SK-N-SH (cell line): Measurements from ENCODE around the gene AKAP6. TPM values are rescaled to one million over a fixed set of nuclear protein-coding genes. Genes with fewer than 3 reads are reported as not detected.

Experiments
- CTCF ChIA-PET: fragments of 300-600, 350-600 bp; formaldehyde crosslinking; extraction: SDS; loops from one replicate; lab custom pipeline; 2021; lab: Yijun Ruan, JAX
- POLR2A ChIA-PET: fragments of 350-600 bp; sonication (Branson Sonifier 250); formaldehyde crosslinking; extraction: SDS; loops from one replicate; lab custom pipeline; 2020; ENCODE audit warnings: antibody characterized with exemption, inconsistent platforms; lab: Yijun Ruan, JAX
- DNase-seq: peaks from one replicate; pipeline ENCODE4 v3.0.0; 2012
- H2AFZ ChIP-seq: fragments of 200-600 bp; sonication (generic); 2 replicates; pipeline ENCODE4 v1.8.1; 2016; ENCODE audit warnings: antibody characterized with exemption, mild to moderate bottlenecking, low read depth
- H3F3A ChIP-seq: fragments of 200-600 bp; sonication (generic); replicated peaks from 2 replicates; pipeline ENCODE3; 2016; ENCODE audit warnings: antibody characterized with exemption, mild to moderate bottlenecking; ENCODE audit not compliant: insufficient read depth
- H3K27ac ChIP-seq, 2 experiments: fragments of 200-500 bp in 1 of 2; fragments of 200-600 bp in 1 of 2; sonication (Bioruptor generic) in 1 of 2; sonication (generic), shearing (Covaris generic) in 1 of 2; 2 replicates each; pipeline versions ENCODE4 v1.5.1 to v1.6.1; 2014 to 2016; ENCODE audit warnings: low read depth in 2 of 2, inconsistent platforms in 1 of 2, low read length in 1 of 2, mild to moderate bottlenecking in 1 of 2, mixed read lengths in 1 of 2
- H3K27me3 ChIP-seq: fragments of 200-600 bp; sonication (generic), shearing (Covaris generic); 2 replicates; pipeline ENCODE4 v1.6.1; 2016; ENCODE audit warnings: mixed run types; ENCODE audit not compliant: insufficient read depth
- H3K36me3 ChIP-seq, 2 experiments: fragments of 200-500 bp in 1 of 2; fragments of 200-600 bp in 1 of 2; sonication (Bioruptor generic) in 1 of 2; sonication (generic) in 1 of 2; replicated peaks in 1 of 2; 2 replicates each; pipeline versions ENCODE3 to v1.5.1; 2014 to 2016; ENCODE audit warnings: low read length in 1 of 2, mild to moderate bottlenecking in 1 of 2; ENCODE audit not compliant: insufficient read depth in 2 of 2, control insufficient read depth in 1 of 2
- H3K4me1 ChIP-seq, 2 experiments: fragments of 200-500 bp in 1 of 2; fragments of 200-600 bp in 1 of 2; sonication (Bioruptor generic) in 1 of 2; sonication (generic), shearing (Covaris generic) in 1 of 2; 2 replicates each; pipeline versions ENCODE4 v1.5.1 to v1.6.1; 2014 to 2016; ENCODE audit warnings: low read depth in 1 of 2, low read length in 1 of 2, mixed run types in 1 of 2; ENCODE audit not compliant: insufficient read depth in 2 of 2, control insufficient read depth in 1 of 2
- H3K4me2 ChIP-seq: fragments of 200-600 bp; sonication (generic), shearing (Covaris generic); 2 replicates; pipeline ENCODE4 v1.6.1; 2017; ENCODE audit warnings: mixed run types
- H3K4me3 ChIP-seq, 2 experiments: fragments of 200-500 bp in 1 of 2; fragments of 200-600 bp in 1 of 2; sonication (Bioruptor generic) in 1 of 2; sonication (generic), shearing (Covaris generic) in 1 of 2; 2 replicates each; pipeline versions ENCODE4 v1.5.1 to v1.8.1; 2014 to 2016; ENCODE audit warnings: low read depth in 2 of 2, inconsistent platforms in 1 of 2, low read length in 1 of 2, mild to moderate bottlenecking in 1 of 2, mixed read lengths in 1 of 2, moderate library complexity in 1 of 2
- H3K79me2 ChIP-seq: fragments of 200-600 bp; sonication (generic); 2 replicates; pipeline ENCODE4 v1.8.1; 2017; ENCODE audit warnings: mild to moderate bottlenecking; ENCODE audit not compliant: insufficient read depth
- H3K9ac ChIP-seq: fragments of 200-600 bp; sonication (generic); 2 replicates; pipeline ENCODE4 v1.6.1; 2017; ENCODE audit warnings: mixed run types
- H3K9me2 ChIP-seq: fragments of 200-600 bp; sonication (generic); 2 replicates; pipeline ENCODE4 v1.6.1; 2017; ENCODE audit warnings: mixed run types
- H3K9me3 ChIP-seq: fragments of 200-600 bp; sonication (generic); 2 replicates; pipeline ENCODE4 v1.6.1; 2017; ENCODE audit warnings: mixed run types, mild to moderate bottlenecking, moderate library complexity
- H4K20me1 ChIP-seq: fragments of 200-600 bp; sonication (generic); 2 replicates; pipeline ENCODE4 v1.6.1; 2017; ENCODE audit warnings: mild to moderate bottlenecking, mixed run types; ENCODE audit not compliant: insufficient read depth
- ELF1 ChIP-seq: IDR thresholded peaks from 2 replicates; pipeline ENCODE4 v1.4.0; 2012
- EP300 ChIP-seq, 2 experiments: IDR thresholded peaks; 2 replicates each; pipeline versions ENCODE4 v1.4.0 to v1.6.1; 2012; ENCODE audit warnings: borderline replicate concordance in 1 of 2, low read depth in 1 of 2, low read length in 1 of 2
- EZH2phosphoT487 ChIP-seq: fragments of 200-600 bp; sonication (generic); IDR thresholded peaks from 2 replicates; pipeline ENCODE4 v1.6.1; 2017; ENCODE audit warnings: low read depth, mixed run types, mild to moderate bottlenecking, antibody characterized with exemption, moderate library complexity, borderline replicate concordance
- FOXJ3 ChIP-seq: sonication (generic); formaldehyde crosslinking; IDR thresholded peaks from 2 replicates; pipeline ENCODE4 v1.5.1; 2020; ENCODE audit warnings: mild to moderate bottlenecking, missing genetic modification reagents
- FOXM1 ChIP-seq: IDR thresholded peaks from 2 replicates; pipeline ENCODE4 v1.4.0; 2012; ENCODE audit warnings: low read depth, mild to moderate bottlenecking
- GATA2 ChIP-seq: sonication (generic); formaldehyde crosslinking; IDR thresholded peaks from 2 replicates; pipeline ENCODE4 v1.5.0; 2020; ENCODE audit warnings: mild to moderate bottlenecking, missing genetic modification reagents
- MXI1 ChIP-seq: IDR thresholded peaks from 2 replicates; pipeline ENCODE4 v1.6.1; 2012; ENCODE audit warnings: mild to moderate bottlenecking, low read depth, low read length, improper control_type of control experiment
- NFIC ChIP-seq: IDR thresholded peaks from 2 replicates; pipeline ENCODE4 v1.4.0; 2012; ENCODE audit warnings: borderline replicate concordance
- NRF1 ChIP-seq: IDR thresholded peaks from 2 replicates; pipeline ENCODE4 v1.6.1; 2012; ENCODE audit warnings: low read depth, mild to moderate bottlenecking, low read length
- RAD21 ChIP-seq: IDR thresholded peaks from 2 replicates; pipeline ENCODE4 v1.6.1; 2012; ENCODE audit warnings: mild to moderate bottlenecking, low read length
- SIN3A ChIP-seq: IDR thresholded peaks from 2 replicates; pipeline ENCODE4 v1.6.1; 2012; ENCODE audit warnings: low read depth, mild to moderate bottlenecking, low read length, moderate library complexity, borderline replicate concordance
- SMC3 ChIP-seq: IDR thresholded peaks from 2 replicates; pipeline ENCODE4 v1.6.1; 2012; ENCODE audit warnings: low read depth, low read length, improper control_type of control experiment
- TCF12 ChIP-seq: IDR thresholded peaks from 2 replicates; pipeline ENCODE4 v1.4.0; 2012
- YY1 ChIP-seq: IDR thresholded peaks from 2 replicates; pipeline ENCODE4 v1.4.0; 2012; ENCODE audit warnings: low read depth, mild to moderate bottlenecking
- WGBS: methylation state at CpG from one replicate; pipeline ENCODE4 v1.1.6; 2017; ENCODE audit warnings: low lambda C conversion rate; 5-methylcytosine and 5-hydroxymethylcytosine counted together
- polyA plus RNA-seq, 3 experiments: library from polyadenylated mRNA; depleted of rRNA; stranded (reverse); fragments of >200 nt; gene quantifications; 2 replicates each; pipeline ENCODE4 v1.2.3, GENCODE V29; 2012
- TF ChIP-seq, protein P1 (sequence below): fragments of 150-350 bp; IDR thresholded peaks from 2 replicates; pipeline ENCODE4 v1.6.1; 2016; ENCODE audit warnings: mild to moderate bottlenecking, low read depth, low read length
- TF ChIP-seq, protein P2 (sequence below): IDR thresholded peaks from 2 replicates; pipeline ENCODE4 v1.4.0; 2012; ENCODE audit warnings: low read depth, borderline replicate concordance
- TF ChIP-seq, protein P3 (sequence below): IDR thresholded peaks from 2 replicates; pipeline ENCODE4 v1.4.0; 2012; ENCODE audit warnings: low read depth
- TF ChIP-seq, protein P4 (sequence below): IDR thresholded peaks from 2 replicates; pipeline ENCODE4 v1.6.1; 2012; ENCODE audit warnings: mild to moderate bottlenecking, low read depth, low read length, moderate library complexity
- TF ChIP-seq, protein P5 (sequence below): IDR thresholded peaks from 2 replicates; pipeline ENCODE4 v1.4.0; 2012; ENCODE audit warnings: low read depth, borderline replicate concordance

Gene AKAP6
- polyA plus RNA-seq, 1 of the 3 experiments (the other 2 are of a cell fraction), result 1.7 TPM

DNA sequence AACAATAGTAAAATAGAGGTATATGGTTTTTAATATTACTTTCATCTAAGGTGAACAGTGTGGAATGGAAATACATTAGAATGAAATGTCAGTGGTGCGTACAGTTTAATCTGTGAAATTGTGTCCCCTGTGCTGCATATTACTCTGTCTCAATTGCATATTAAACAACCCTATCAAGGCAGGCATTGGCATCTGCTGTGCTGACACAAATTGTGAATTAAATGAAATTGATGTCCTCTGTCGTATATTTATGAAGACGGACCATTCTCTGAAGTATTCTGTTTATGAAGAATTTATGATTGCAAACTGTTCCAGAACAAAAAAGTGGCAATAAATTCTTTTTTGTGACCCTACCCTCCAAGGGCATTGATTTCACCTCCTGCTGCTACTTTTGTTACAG is 405.2 kb downstream of the AKAP6 start:
- H4K20me1 ChIP-seq, result no peaks in the 10 kb centered on the region
- H3K36me3 ChIP-seq, result peaks cover 10 to 11% of the 10 kb centered on the region in 2 experiments
- ChIA-PET CTCF (interaction anchor here (0.7 kb wide), 1 partner anchor 156 kb away, joined by 3 read pairs; no protein-coding TSS in a partner anchor), POLR2A (no interaction called here)
- H3K27me3 ChIP-seq, result no peaks in the 10 kb centered on the region
- no peaks in the 10 kb centered on the region for H3K79me2 ChIP-seq
- H3K27ac ChIP-seq, result no peak overlapping the region
- H3K4me3 ChIP-seq, result no peak overlapping the region
- no peak for DNase-seq
- WGBS, result 94% methylated on average over 3 of the region's 3 CpGs
- no peaks in the 10 kb centered on the region for H3K9me2 ChIP-seq
- TF ChIP-seq, protein P1, sequence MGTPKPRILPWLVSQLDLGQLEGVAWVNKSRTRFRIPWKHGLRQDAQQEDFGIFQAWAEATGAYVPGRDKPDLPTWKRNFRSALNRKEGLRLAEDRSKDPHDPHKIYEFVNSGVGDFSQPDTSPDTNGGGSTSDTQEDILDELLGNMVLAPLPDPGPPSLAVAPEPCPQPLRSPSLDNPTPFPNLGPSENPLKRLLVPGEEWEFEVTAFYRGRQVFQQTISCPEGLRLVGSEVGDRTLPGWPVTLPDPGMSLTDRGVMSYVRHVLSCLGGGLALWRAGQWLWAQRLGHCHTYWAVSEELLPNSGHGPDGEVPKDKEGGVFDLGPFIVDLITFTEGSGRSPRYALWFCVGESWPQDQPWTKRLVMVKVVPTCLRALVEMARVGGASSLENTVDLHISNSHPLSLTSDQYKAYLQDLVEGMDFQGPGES, result no peak
- no peak for TF ChIP-seq FOXM1
- TF ChIP-seq SIN3A, result no peak
- TF ChIP-seq NRF1, result no peak
- TF ChIP-seq, protein P2, sequence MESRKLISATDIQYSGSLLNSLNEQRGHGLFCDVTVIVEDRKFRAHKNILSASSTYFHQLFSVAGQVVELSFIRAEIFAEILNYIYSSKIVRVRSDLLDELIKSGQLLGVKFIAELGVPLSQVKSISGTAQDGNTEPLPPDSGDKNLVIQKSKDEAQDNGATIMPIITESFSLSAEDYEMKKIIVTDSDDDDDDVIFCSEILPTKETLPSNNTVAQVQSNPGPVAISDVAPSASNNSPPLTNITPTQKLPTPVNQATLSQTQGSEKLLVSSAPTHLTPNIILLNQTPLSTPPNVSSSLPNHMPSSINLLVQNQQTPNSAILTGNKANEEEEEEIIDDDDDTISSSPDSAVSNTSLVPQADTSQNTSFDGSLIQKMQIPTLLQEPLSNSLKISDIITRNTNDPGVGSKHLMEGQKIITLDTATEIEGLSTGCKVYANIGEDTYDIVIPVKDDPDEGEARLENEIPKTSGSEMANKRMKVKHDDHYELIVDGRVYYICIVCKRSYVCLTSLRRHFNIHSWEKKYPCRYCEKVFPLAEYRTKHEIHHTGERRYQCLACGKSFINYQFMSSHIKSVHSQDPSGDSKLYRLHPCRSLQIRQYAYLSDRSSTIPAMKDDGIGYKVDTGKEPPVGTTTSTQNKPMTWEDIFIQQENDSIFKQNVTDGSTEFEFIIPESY, result no peak
- TF ChIP-seq, protein P3, sequence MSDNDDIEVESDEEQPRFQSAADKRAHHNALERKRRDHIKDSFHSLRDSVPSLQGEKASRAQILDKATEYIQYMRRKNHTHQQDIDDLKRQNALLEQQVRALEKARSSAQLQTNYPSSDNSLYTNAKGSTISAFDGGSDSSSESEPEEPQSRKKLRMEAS, result no peak
- TF ChIP-seq EZH2phosphoT487, result no peak
- TF ChIP-seq FOXJ3, result no peak
- TF ChIP-seq RAD21, result no peak
- no peaks in the 10 kb centered on the region for H3K9me3 ChIP-seq
- H3K9ac ChIP-seq, result no peak overlapping the region
- no peaks in the 10 kb centered on the region for H3K4me1 ChIP-seq
- H2AFZ ChIP-seq, result no peak overlapping the region
- H3F3A ChIP-seq, result peaks cover 4% of the 10 kb centered on the region
- no peak overlapping the region for H3K4me2 ChIP-seq

DNA sequence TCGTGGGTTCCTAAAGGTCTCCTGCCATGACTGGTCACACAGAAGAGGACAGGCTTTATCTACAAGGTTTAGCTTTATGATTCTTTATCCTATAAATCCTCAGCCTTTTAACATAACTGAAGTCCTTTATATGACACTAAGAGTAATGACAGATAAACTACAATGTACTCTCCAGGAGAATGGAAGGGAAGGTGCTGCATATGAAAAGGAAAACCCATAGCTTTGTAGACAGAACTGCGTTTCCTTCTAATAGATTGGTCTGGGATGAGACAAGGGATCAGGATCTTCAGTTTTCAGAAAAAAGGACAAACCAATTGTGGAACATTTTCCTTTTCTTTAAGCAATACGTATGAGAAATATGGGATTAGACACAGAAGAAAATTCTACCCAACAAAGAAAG is 408.5 kb downstream of the AKAP6 start:
- no peak overlapping the region for H3K27ac ChIP-seq
- 76% methylated on average over 3 of the region's 3 CpGs for WGBS
- H2AFZ ChIP-seq, result no peak overlapping the region
- H3K9ac ChIP-seq, result no peak overlapping the region
- H4K20me1 ChIP-seq, result no peaks in the 10 kb centered on the region
- H3K36me3 ChIP-seq, result peaks cover 10% of the 10 kb centered on the region in 2 experiments
- ChIA-PET CTCF (no interaction called here), POLR2A (no interaction called here)
- H3K9me2 ChIP-seq, result no peaks in the 10 kb centered on the region
- no peak overlapping the region for H3K4me2 ChIP-seq
- H3K9me3 ChIP-seq, result no peaks in the 10 kb centered on the region
- DNase-seq, result no peak
- H3K4me3 ChIP-seq, result no peak overlapping the region
- no peaks in the 10 kb centered on the region for H3K27me3 ChIP-seq
- no peak for TF ChIP-seq FOXJ3
- TF ChIP-seq, protein P4, sequence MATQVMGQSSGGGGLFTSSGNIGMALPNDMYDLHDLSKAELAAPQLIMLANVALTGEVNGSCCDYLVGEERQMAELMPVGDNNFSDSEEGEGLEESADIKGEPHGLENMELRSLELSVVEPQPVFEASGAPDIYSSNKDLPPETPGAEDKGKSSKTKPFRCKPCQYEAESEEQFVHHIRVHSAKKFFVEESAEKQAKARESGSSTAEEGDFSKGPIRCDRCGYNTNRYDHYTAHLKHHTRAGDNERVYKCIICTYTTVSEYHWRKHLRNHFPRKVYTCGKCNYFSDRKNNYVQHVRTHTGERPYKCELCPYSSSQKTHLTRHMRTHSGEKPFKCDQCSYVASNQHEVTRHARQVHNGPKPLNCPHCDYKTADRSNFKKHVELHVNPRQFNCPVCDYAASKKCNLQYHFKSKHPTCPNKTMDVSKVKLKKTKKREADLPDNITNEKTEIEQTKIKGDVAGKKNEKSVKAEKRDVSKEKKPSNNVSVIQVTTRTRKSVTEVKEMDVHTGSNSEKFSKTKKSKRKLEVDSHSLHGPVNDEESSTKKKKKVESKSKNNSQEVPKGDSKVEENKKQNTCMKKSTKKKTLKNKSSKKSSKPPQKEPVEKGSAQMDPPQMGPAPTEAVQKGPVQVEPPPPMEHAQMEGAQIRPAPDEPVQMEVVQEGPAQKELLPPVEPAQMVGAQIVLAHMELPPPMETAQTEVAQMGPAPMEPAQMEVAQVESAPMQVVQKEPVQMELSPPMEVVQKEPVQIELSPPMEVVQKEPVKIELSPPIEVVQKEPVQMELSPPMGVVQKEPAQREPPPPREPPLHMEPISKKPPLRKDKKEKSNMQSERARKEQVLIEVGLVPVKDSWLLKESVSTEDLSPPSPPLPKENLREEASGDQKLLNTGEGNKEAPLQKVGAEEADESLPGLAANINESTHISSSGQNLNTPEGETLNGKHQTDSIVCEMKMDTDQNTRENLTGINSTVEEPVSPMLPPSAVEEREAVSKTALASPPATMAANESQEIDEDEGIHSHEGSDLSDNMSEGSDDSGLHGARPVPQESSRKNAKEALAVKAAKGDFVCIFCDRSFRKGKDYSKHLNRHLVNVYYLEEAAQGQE, result no peak
- TF ChIP-seq MXI1, result no peak
- no peak for TF ChIP-seq GATA2 (CRISPR knock-in tag)
- TF ChIP-seq YY1, result no peak
- no peak for TF ChIP-seq ELF1
- no peak for TF ChIP-seq TCF12
- TF ChIP-seq EP300 (IDR thresholded peaks at IDR 0.05; ENCODE audit: borderline replicate concordance in 1 of 2, low read depth in 1 of 2, low read length in 1 of 2), result no peak
- TF ChIP-seq, protein P5, sequence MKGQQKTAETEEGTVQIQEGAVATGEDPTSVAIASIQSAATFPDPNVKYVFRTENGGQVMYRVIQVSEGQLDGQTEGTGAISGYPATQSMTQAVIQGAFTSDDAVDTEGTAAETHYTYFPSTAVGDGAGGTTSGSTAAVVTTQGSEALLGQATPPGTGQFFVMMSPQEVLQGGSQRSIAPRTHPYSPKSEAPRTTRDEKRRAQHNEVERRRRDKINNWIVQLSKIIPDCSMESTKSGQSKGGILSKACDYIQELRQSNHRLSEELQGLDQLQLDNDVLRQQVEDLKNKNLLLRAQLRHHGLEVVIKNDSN, result no peak
- TF ChIP-seq SMC3, result no peak
- TF ChIP-seq NFIC, result no peak
- no peaks in the 10 kb centered on the region for H3K4me1 ChIP-seq
- H3F3A ChIP-seq, result peaks cover 4% of the 10 kb centered on the region
- no peaks in the 10 kb centered on the region for H3K79me2 ChIP-seq
